Measurements from ENCODE around the gene LRRC4.

The LRRC4 gene

GRCh38 chr7:128074736-128075135, 43.5 kb upstream of the LRRC4 start:
- H3K27ac ChIP-seq = no peak overlapping the region
- TF ChIP-seq, protein P1, sequence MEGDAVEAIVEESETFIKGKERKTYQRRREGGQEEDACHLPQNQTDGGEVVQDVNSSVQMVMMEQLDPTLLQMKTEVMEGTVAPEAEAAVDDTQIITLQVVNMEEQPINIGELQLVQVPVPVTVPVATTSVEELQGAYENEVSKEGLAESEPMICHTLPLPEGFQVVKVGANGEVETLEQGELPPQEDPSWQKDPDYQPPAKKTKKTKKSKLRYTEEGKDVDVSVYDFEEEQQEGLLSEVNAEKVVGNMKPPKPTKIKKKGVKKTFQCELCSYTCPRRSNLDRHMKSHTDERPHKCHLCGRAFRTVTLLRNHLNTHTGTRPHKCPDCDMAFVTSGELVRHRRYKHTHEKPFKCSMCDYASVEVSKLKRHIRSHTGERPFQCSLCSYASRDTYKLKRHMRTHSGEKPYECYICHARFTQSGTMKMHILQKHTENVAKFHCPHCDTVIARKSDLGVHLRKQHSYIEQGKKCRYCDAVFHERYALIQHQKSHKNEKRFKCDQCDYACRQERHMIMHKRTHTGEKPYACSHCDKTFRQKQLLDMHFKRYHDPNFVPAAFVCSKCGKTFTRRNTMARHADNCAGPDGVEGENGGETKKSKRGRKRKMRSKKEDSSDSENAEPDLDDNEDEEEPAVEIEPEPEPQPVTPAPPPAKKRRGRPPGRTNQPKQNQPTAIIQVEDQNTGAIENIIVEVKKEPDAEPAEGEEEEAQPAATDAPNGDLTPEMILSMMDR (IDR thresholded peaks at IDR 0.05) = no peak
- no peak for TF ChIP-seq ZFX (IDR thresholded peaks at IDR 0.05; ENCODE audit: borderline replicate concordance)

DNA sequence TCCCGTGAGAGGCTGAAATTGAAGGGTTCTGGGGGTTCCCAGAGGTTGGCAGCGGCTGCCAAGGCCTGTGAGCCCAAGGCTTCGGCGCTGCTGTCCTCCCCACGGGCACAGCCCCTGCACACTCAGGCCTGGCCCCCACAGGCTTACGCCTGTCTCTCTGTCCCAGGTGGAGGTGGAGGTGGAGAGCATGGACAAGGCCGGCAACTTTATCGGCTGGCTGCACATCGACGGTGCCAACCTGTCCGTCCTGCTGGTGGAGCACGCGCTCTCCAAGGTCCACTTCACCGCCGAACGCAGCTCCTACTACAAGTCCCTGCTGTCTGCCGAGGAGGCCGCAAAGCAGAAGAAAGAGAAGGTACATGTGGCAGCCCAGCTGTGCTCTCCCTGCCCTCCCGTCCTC, 43.1 kb upstream of the LRRC4 start:
- no peak for TF ChIP-seq ZFX (IDR thresholded peaks at IDR 0.05; ENCODE audit: borderline replicate concordance)
- TF ChIP-seq, protein P1 (IDR thresholded peaks at IDR 0.05) = no peak
- no peak overlapping the region for H3K27ac ChIP-seq

DNA sequence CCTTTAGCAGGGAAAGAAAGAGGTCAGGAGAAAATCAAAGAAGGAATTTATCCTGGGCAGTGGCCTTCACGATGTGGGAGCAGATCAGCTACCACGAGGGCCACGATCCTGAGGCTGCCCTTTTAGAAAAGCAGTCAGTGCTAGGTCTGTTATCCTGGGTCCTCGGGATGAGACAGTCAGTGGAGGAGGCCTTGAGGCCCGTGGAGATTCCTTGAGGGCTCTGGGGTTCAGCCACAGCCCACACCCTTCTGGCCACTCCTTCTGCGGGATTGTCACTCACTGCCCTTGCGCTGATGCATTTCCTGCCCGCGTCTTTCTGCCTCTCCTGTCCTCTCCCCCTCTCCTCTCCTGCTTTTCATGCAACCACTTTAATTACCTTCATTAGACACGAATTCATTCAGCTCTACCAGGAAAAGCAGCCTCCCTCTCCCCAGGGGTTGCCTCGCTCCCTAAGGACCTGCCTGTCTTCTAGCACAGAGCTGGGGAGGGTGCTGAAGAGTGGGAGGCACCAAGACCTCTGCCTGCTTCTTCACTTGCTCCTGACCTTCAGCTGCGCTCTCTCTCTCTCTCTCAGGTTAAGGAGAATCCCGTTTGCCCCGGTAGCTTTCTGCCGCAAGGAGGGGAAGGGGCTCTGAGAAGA, 42.6 kb upstream of the LRRC4 start:
- TF ChIP-seq, protein P1 (IDR thresholded peaks at IDR 0.05) = no peak
- no peak for TF ChIP-seq ZFX (IDR thresholded peaks at IDR 0.05; ENCODE audit: borderline replicate concordance)
- no peak overlapping the region for H3K27ac ChIP-seq

DNA sequence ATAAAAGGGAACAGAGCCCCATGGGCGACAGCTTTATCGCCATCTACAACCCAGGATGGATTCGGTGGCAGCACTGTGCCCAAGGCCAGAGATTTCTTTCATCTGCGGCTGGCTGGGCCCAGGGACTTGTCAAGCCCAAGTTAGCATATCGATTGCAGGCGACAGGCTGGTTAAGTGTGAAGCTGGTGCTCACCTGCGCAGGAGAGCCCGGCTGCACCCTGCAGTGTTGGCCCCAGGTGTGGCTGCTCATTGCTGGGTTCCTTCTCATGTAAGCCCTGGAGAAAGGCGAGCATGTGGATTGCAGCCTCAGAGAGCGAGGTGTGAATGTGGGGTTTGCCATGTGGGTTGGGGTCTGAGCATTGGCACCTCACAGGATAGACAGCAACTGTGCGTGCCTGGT, 40.6 kb upstream of the LRRC4 start:
- no peak overlapping the region for H3K27ac ChIP-seq
- no peak for TF ChIP-seq ZFX (IDR thresholded peaks at IDR 0.05; ENCODE audit: borderline replicate concordance)
- TF ChIP-seq, protein P1 (IDR thresholded peaks at IDR 0.05) = no peak

- TF ChIP-seq, protein P1 (IDR thresholded peaks at IDR 0.05) = no peak
- no peak for TF ChIP-seq ZFX (IDR thresholded peaks at IDR 0.05; ENCODE audit: borderline replicate concordance)
- no peak overlapping the region for H3K27ac ChIP-seq
These were observed 40.1 kb upstream of the LRRC4 start for GRCh38 chr7:128071376-128071775.

GRCh38 chr7:128069373-128070364, 38.4 kb upstream of the LRRC4 start:
- no peak overlapping the region for H3K27ac ChIP-seq
- TF ChIP-seq ZFX (IDR thresholded peaks at IDR 0.05; ENCODE audit: borderline replicate concordance) = no peak
- TF ChIP-seq, protein P1 (IDR thresholded peaks at IDR 0.05) = no peak

- TF ChIP-seq, protein P1 (IDR thresholded peaks at IDR 0.05) = no peak
- TF ChIP-seq ZFX (IDR thresholded peaks at IDR 0.05; ENCODE audit: borderline replicate concordance) = no peak
- H3K27ac ChIP-seq = no peak overlapping the region
These were observed 37.5 kb upstream of the LRRC4 start for GRCh38 chr7:128068785-128069184.
